GM12875 (cell line): Measurements from ENCODE around the gene MEGF11.

Source experiments
- H3K4me3 ChIP-seq: one replicate; pipeline ENCODE4 v1.5.1; 2011; ENCODE audit warnings: low read depth, low read length, control low read depth
- TF ChIP-seq, protein P1 (sequence below): IDR thresholded peaks from 2 replicates; pipeline ENCODE4 v1.5.1; 2011; ENCODE audit warnings: low read depth, mild to moderate bottlenecking, control low read depth, inconsistent platforms, low read length, moderate library complexity, borderline replicate concordance; ENCODE audit not compliant: insufficient read depth

The MEGF11 gene

GRCh38 chr15:66231394-66232266, 21.9 kb downstream of the MEGF11 start:
- TF ChIP-seq, protein P1, sequence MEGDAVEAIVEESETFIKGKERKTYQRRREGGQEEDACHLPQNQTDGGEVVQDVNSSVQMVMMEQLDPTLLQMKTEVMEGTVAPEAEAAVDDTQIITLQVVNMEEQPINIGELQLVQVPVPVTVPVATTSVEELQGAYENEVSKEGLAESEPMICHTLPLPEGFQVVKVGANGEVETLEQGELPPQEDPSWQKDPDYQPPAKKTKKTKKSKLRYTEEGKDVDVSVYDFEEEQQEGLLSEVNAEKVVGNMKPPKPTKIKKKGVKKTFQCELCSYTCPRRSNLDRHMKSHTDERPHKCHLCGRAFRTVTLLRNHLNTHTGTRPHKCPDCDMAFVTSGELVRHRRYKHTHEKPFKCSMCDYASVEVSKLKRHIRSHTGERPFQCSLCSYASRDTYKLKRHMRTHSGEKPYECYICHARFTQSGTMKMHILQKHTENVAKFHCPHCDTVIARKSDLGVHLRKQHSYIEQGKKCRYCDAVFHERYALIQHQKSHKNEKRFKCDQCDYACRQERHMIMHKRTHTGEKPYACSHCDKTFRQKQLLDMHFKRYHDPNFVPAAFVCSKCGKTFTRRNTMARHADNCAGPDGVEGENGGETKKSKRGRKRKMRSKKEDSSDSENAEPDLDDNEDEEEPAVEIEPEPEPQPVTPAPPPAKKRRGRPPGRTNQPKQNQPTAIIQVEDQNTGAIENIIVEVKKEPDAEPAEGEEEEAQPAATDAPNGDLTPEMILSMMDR = no peak
- H3K4me3 ChIP-seq = no peak overlapping the region

GRCh38 chr15:66229790-66230465, 23.6 kb downstream of the MEGF11 start:
- TF ChIP-seq, protein P1 = no peak
- H3K4me3 ChIP-seq = no peak overlapping the region

- TF ChIP-seq, protein P1 = no peak
- no peak overlapping the region for H3K4me3 ChIP-seq
Measured at GRCh38 chr15:66228807-66229735, 24.5 kb downstream of the MEGF11 start.

DNA sequence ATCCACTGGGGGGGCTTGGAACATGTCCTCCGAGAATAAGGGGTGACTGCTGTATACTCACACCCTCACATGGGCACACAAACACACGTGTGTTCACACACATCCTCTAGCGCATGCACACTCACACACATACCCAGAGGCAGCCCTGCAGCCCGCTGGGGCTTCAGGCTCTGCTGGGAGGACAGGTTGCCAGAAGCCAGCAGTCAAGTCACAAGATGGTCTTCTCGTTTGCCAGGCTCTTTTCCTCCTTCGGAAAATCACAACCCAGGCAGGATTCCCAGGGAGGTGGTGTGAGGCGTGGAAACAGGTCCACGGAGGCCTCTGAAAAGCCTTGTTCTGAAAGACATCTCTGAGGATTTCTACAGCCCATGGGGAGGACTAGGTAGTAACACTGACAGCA, 26.8 kb downstream of the MEGF11 start:
- TF ChIP-seq, protein P1 = no peak
- H3K4me3 ChIP-seq = no peak overlapping the region

GRCh38 chr15:66225656-66226274, 27.8 kb downstream of the MEGF11 start:
- H3K4me3 ChIP-seq = no peak overlapping the region
- TF ChIP-seq, protein P1 = no peak

GRCh38 chr15:66224946-66225345, 28.6 kb downstream of the MEGF11 start:
- no peak overlapping the region for H3K4me3 ChIP-seq
- TF ChIP-seq, protein P1 = no peak
